Right hindlimb (tissue), 1 donor: ENCODE results near the gene SPTAN1.
A peak's percentile ranks its signal among the peaks of the same experiment; 100 is the strongest.
"Not testable (repeated sequence)": the region's sequence is repeated elsewhere in the genome, so short reads cannot be mapped to it uniquely, and the experiment has no call there.

Experiments used
- DNase-seq: peaks from one replicate; pipeline ENCODE4 v3.0.0-alpha.2; 2018

The SPTAN1 gene

GRCh38 chr9:128552153-128552743 lies at the start of gene SPTAN1:
TSS of gene SPTAN1 (plus strand) at chr9:128552587. CDS start at chr9:128566741, 14,154 bp downstream.
- peak; percentile 95 for DNase-seq

- DNase-seq: not testable (repeated sequence)
These were observed 49.0 kb upstream of the SPTAN1 start for GRCh38 chr9:128503415-128503825.

- DNase-seq: peak; percentile 55
These were observed 48.5 kb upstream of the SPTAN1 start for GRCh38 chr9:128503870-128504269.

GRCh38 chr9:128504485-128505413 lies 47.6 kb upstream of the SPTAN1 start, which contains the start of gene GLE1:
TSS of gene GLE1 (plus strand) at chr9:128504719. CDS start at chr9:128504806, 87 bp downstream.
- peak; percentile 97 for DNase-seq

GRCh38 chr9:128505414-128505765 lies 47.0 kb upstream of the SPTAN1 start:
- no peak for DNase-seq

- DNase-seq: not testable (repeated sequence)
These were observed 46.5 kb upstream of the SPTAN1 start for GRCh38 chr9:128505906-128506305.

GRCh38 chr9:128512820-128513219 lies 39.6 kb upstream of the SPTAN1 start:
- no peak for DNase-seq

GRCh38 chr9:128521956-128522355 lies 30.4 kb upstream of the SPTAN1 start:
- no peak for DNase-seq

- peak; percentile 77 for DNase-seq
These were observed 29.0 kb upstream of the SPTAN1 start for GRCh38 chr9:128523199-128523925.

- DNase-seq: no peak
These were observed 25.7 kb upstream of the SPTAN1 start for GRCh38 chr9:128526720-128527119.

- no peak for DNase-seq
These were observed 23.8 kb upstream of the SPTAN1 start for GRCh38 chr9:128528445-128529160.

- DNase-seq: no peak
These were observed 23.2 kb upstream of the SPTAN1 start for GRCh38 chr9:128529191-128529590.

GRCh38 chr9:128532581-128532980 lies 19.8 kb upstream of the SPTAN1 start:
- DNase-seq: no peak

GRCh38 chr9:128540634-128541360 lies 11.6 kb upstream of the SPTAN1 start:
- DNase-seq: no peak

- DNase-seq: no peak
These were observed 5.9 kb upstream of the SPTAN1 start for GRCh38 chr9:128546504-128546903.

- no peak for DNase-seq
These were observed 3.5 kb upstream of the SPTAN1 start for GRCh38 chr9:128548876-128549275.

GRCh38 chr9:128550226-128550625 lies 2.2 kb upstream of the SPTAN1 start:
- no peak for DNase-seq

- DNase-seq: peak; percentile 78
These were observed 1.4 kb upstream of the SPTAN1 start for GRCh38 chr9:128550770-128551656.

- no peak for DNase-seq
These were observed 682 bp upstream of the SPTAN1 start for GRCh38 chr9:128551657-128552152.

- DNase-seq: peak; percentile 77
These were observed 505 bp downstream of the SPTAN1 start for GRCh38 chr9:128552744-128553440.
